Hematopoietic multipotent progenitor cell treated with erythropoietin and hydrocortisone succinate and interleukin-3 and kit ligand, for 6 days (in vitro differentiated cells): ENCODE results near the gene CNTNAP2.

Experiments used
- DNase-seq: peaks from one replicate; pipeline ENCODE4 v3.0.0-alpha.2; 2015

CNTNAP2 gene

GRCh38 chr7:146443102-146443501 is 326.5 kb downstream of the CNTNAP2 start:
- DNase-seq = no peak

GRCh38 chr7:146449625-146450024 is 333.0 kb downstream of the CNTNAP2 start:
- DNase-seq = no peak

GRCh38 chr7:146455091-146455655 is 338.6 kb downstream of the CNTNAP2 start:
- no peak for DNase-seq

GRCh38 chr7:146479040-146479439 is 362.4 kb downstream of the CNTNAP2 start:
- DNase-seq = peak; percentile 1

- no peak for DNase-seq
These were observed 369.9 kb downstream of the CNTNAP2 start for GRCh38 chr7:146486519-146486918.

GRCh38 chr7:146492017-146492416 is 375.4 kb downstream of the CNTNAP2 start:
- DNase-seq = no peak

GRCh38 chr7:146494952-146495596 is 378.5 kb downstream of the CNTNAP2 start:
- no peak for DNase-seq

GRCh38 chr7:146496657-146497056 is 380.1 kb downstream of the CNTNAP2 start:
- no peak for DNase-seq

GRCh38 chr7:146499970-146500369 is 383.4 kb downstream of the CNTNAP2 start:
- DNase-seq = no peak

- no peak for DNase-seq
These were observed 387.2 kb downstream of the CNTNAP2 start for GRCh38 chr7:146503844-146504243.

GRCh38 chr7:146510088-146510680 is 393.6 kb downstream of the CNTNAP2 start:
- peak; percentile 2 for DNase-seq

- DNase-seq = no peak
These were observed 397.7 kb downstream of the CNTNAP2 start for GRCh38 chr7:146514304-146514703.

GRCh38 chr7:146528581-146528980 is 412.0 kb downstream of the CNTNAP2 start:
- peak; percentile 9 for DNase-seq

- no peak for DNase-seq
These were observed 423.2 kb downstream of the CNTNAP2 start for GRCh38 chr7:146539836-146540235.

- DNase-seq = no peak
These were observed 425.5 kb downstream of the CNTNAP2 start for GRCh38 chr7:146542101-146542500.

- no peak for DNase-seq
These were observed 428.1 kb downstream of the CNTNAP2 start for GRCh38 chr7:146544748-146545147.

- no peak for DNase-seq
These were observed 432.2 kb downstream of the CNTNAP2 start for GRCh38 chr7:146548816-146549215.

- DNase-seq = no peak
These were observed 438.0 kb downstream of the CNTNAP2 start for GRCh38 chr7:146554556-146554955.

GRCh38 chr7:146557971-146558469 is 441.4 kb downstream of the CNTNAP2 start:
- no peak for DNase-seq

GRCh38 chr7:146565872-146566271 is 449.3 kb downstream of the CNTNAP2 start:
- DNase-seq = no peak

- no peak for DNase-seq
These were observed 459.3 kb downstream of the CNTNAP2 start for GRCh38 chr7:146575903-146576302.

- DNase-seq = no peak
These were observed 475.4 kb downstream of the CNTNAP2 start for GRCh38 chr7:146591976-146592375.

GRCh38 chr7:146606628-146607027 is 490.0 kb downstream of the CNTNAP2 start:
- DNase-seq = no peak

GRCh38 chr7:146619641-146620040 is 503.0 kb downstream of the CNTNAP2 start:
- DNase-seq = no peak
